HepG2 (cell line): ENCODE results near the gene TOMM22. TPM values are rescaled to one million over a fixed set of nuclear protein-coding genes. Genes with fewer than 3 reads are reported as not detected.
A peak's percentile ranks its signal among the peaks of the same experiment; 100 is the strongest.

Experiments
- BRD4 ChIP-seq: sonication (generic); formaldehyde crosslinking; IDR thresholded peaks from 2 replicates; pipeline ENCODE4 v1.4.0; 2020; ENCODE audit warnings: missing genetic modification reagents
- DR1 ChIP-seq: sonication (generic); formaldehyde crosslinking; IDR thresholded peaks from 2 replicates; pipeline ENCODE4 v1.8.0; 2021; ENCODE audit warnings: mild to moderate bottlenecking, missing genetic modification reagents, inconsistent platforms
- FOXC1 ChIP-seq: sonication (generic); formaldehyde crosslinking; IDR thresholded peaks from 2 replicates; pipeline ENCODE4 v1.8.0; 2022; ENCODE audit warnings: mild to moderate bottlenecking, missing genetic modification reagents, borderline replicate concordance
- GMEB1 ChIP-seq: sonication (generic); formaldehyde crosslinking; IDR thresholded peaks from 2 replicates; pipeline ENCODE4 v1.5.1; 2020; ENCODE audit warnings: missing genetic modification reagents, mild to moderate bottlenecking, borderline replicate concordance
- HDAC1 ChIP-seq: sonication (generic); formaldehyde crosslinking; IDR thresholded peaks from 2 replicates; pipeline ENCODE4 v1.5.1; 2020; ENCODE audit warnings: mild to moderate bottlenecking, missing genetic modification reagents
- HNF4G ChIP-seq, 2 experiments: sonication (generic) in 1 of 2; formaldehyde crosslinking in 1 of 2; IDR thresholded peaks; 2 replicates each; pipeline versions ENCODE4 v1.4.0 to v1.6.1; 2011 to 2020; ENCODE audit warnings: borderline replicate concordance in 2 of 2, low read depth in 2 of 2, mild to moderate bottlenecking in 2 of 2, low read length in 1 of 2, missing genetic modification reagents in 1 of 2, moderate library complexity in 1 of 2
- MLX ChIP-seq: IDR thresholded peaks from 2 replicates; pipeline ENCODE4 v1.6.1; 2016
- NKX3-1 ChIP-seq: sonication (generic); formaldehyde crosslinking; IDR thresholded peaks from 2 replicates; pipeline ENCODE4 v1.5.0; 2020; ENCODE audit warnings: missing genetic modification reagents
- NR3C1 ChIP-seq: sonication (generic); formaldehyde crosslinking; IDR thresholded peaks from 2 replicates; pipeline ENCODE4 v1.4.0; 2020; ENCODE audit warnings: missing genetic modification reagents
- POGZ ChIP-seq: sonication (generic); formaldehyde crosslinking; IDR thresholded peaks from 2 replicates; pipeline ENCODE4 v1.4.0; 2020; ENCODE audit warnings: mild to moderate bottlenecking, missing genetic modification reagents
- POLR2AphosphoS5 ChIP-seq: IDR thresholded peaks from 2 replicates; pipeline ENCODE4 v1.6.1; 2012; ENCODE audit warnings: low read depth, low read length
- RBM39 ChIP-seq: fragments of 200-400 bp; formaldehyde crosslinking; IDR thresholded peaks from one replicate; pipeline ENCODE4 v1.6.1; 2018; ENCODE audit warnings: antibody characterized with exemption, mild to moderate bottlenecking, low read depth, low read length; ENCODE audit not compliant: poor library complexity, severe bottlenecking
- SKIL ChIP-seq: sonication (generic); formaldehyde crosslinking; IDR thresholded peaks from 2 replicates; pipeline ENCODE4 v1.8.0; 2022; ENCODE audit warnings: missing genetic modification reagents, mild to moderate bottlenecking, moderate library complexity, borderline replicate concordance
- SP5 ChIP-seq: IDR thresholded peaks from 2 replicates; pipeline ENCODE4 v1.6.1; 2016; ENCODE audit warnings: low read depth, borderline replicate concordance
- SYNCRIP ChIP-seq: fragments of 200-400 bp; formaldehyde crosslinking; IDR thresholded peaks from 2 replicates; pipeline ENCODE4 v1.6.1; 2018; ENCODE audit warnings: mild to moderate bottlenecking, low read depth, low read length; ENCODE audit not compliant: insufficient read depth
- ZBTB42 ChIP-seq: sonication (generic); formaldehyde crosslinking; IDR thresholded peaks from 2 replicates; pipeline ENCODE4 v1.5.0; 2020; ENCODE audit warnings: mild to moderate bottlenecking, missing genetic modification reagents
- ZNF18 ChIP-seq: sonication (generic); formaldehyde crosslinking; IDR thresholded peaks from 2 replicates; pipeline ENCODE4 v1.8.0; 2022; ENCODE audit warnings: mild to moderate bottlenecking, missing genetic modification reagents; ENCODE audit not compliant: insufficient replicate concordance
- ZNF207 ChIP-seq: fragments of 450-650 bp; IDR thresholded peaks from 2 replicates; pipeline ENCODE4 v1.6.1; 2016; ENCODE audit warnings: antibody characterized with exemption, borderline replicate concordance
- ZNF501 ChIP-seq: sonication (generic); formaldehyde crosslinking; IDR thresholded peaks from 2 replicates; pipeline ENCODE4 v1.5.1; 2020; ENCODE audit warnings: mild to moderate bottlenecking, moderate library complexity, missing genetic modification reagents
- ZNF558 ChIP-seq: sonication (generic); formaldehyde crosslinking; IDR thresholded peaks from 2 replicates; pipeline ENCODE4 v1.9.0; 2022; ENCODE audit warnings: mild to moderate bottlenecking, missing genetic modification reagents, borderline replicate concordance
- ZNF563 ChIP-seq: sonication (generic); formaldehyde crosslinking; IDR thresholded peaks from 2 replicates; pipeline ENCODE4 v1.8.0; 2022; ENCODE audit warnings: mild to moderate bottlenecking, moderate library complexity, missing genetic modification reagents
- ZNF761 ChIP-seq: sonication (generic); formaldehyde crosslinking; conservative IDR thresholded peaks from 2 replicates; pipeline ENCODE4 v1.4.0; 2020; ENCODE audit warnings: mild to moderate bottlenecking, missing genetic modification reagents
- polyA plus RNA-seq, 8 experiments: library from polyadenylated mRNA; depleted of rRNA in 3 of 8; stranded (reverse) in 7 of 8; unstranded in 1 of 8; fragments of >200 nt; fragmentation: Illumina TruSeq in 4 of 8; extraction: Trizol in 4 of 8; gene quantifications; 2 replicates each; pipeline versions ENCODE4 v1.2.1 to v1.2.3, GENCODE V29; 2011 to 2016; ENCODE audit warnings: low read depth in 4 of 8, missing spikeins in 1 of 8, mixed read lengths in 1 of 8; ENCODE audit not compliant: insufficient read depth in 1 of 8
- total RNA-seq, 5 experiments: library from RNA; depleted of rRNA; stranded (reverse); fragments of >200 nt; fragmentation: Illumina TruSeq; extraction: Trizol; gene quantifications; 2 replicates each; pipeline ENCODE4 v1.2.3, GENCODE V29; 2016; ENCODE audit warnings: low read depth in 1 of 5

TOMM22 gene
- total and polyA plus RNA-seq, 2 of the 13 experiments (the other 11 are each of a cell fraction or from before 2014, with no cell fraction given): 46.9 to 118 TPM

- TF ChIP-seq ZNF563 (CRISPR knock-in tag) (peak; percentile 60; the same call in 1 of the 2 replicates), ZNF18 (peak; percentile 21), BRD4 (no peak; the same call in none of the 2 replicates), ZNF558 (CRISPR knock-in tag) (peak; percentile 88; the same call in 1 of the 2 replicates), SYNCRIP (no peak), SKIL (CRISPR knock-in tag) (0 out of 2 replicates have a peak, but pooled peaks have one; percentile 29), MLX (CRISPR knock-in tag) (0 out of 2 replicates have a peak, but pooled peaks have one; percentile 41), HDAC1 (CRISPR knock-in tag) (peak; percentile 45; the same call in 1 of the 2 replicates), GMEB1 (CRISPR knock-in tag) (peak; percentile 87), FOXC1 (CRISPR knock-in tag) (peak; percentile 82; the same call in 1 of the 2 replicates), NR3C1 (no peak), ZNF761 (CRISPR knock-in tag) (no peak), ZNF207 (no peak), ZBTB42 (CRISPR knock-in tag) (peak; percentile 59; the same call in 1 of the 2 replicates), RBM39 (peak; percentile 32), POLR2AphosphoS5 (peak; percentile 73; the same call in 1 of the 2 replicates), NKX3-1 (CRISPR knock-in tag) (no peak; the same call in 1 of the 2 replicates), ZNF501 (CRISPR knock-in tag) (peak; percentile 64), HNF4G (IDR thresholded peaks at IDR 0.05; ENCODE audit: borderline replicate concordance, low read depth, low read length) (no peak), HNF4G (CRISPR knock-in tag; IDR thresholded peaks at IDR 0.05; ENCODE audit: borderline replicate concordance, low read depth) (no peak), DR1 (CRISPR knock-in tag) (no peak), POGZ (CRISPR knock-in tag) (peak; percentile 71; the same call in 1 of the 2 replicates), SP5 (CRISPR knock-in tag) (peak; percentile 18; the same call in 1 of the 2 replicates)
These were observed 19.3 kb downstream of the TOMM22 start, which contains the start of gene JOSD1 (continued) for GRCh38 chr22:38700789-38701628.
